Measurements from ENCODE around the gene LCLAT1.

- TF ChIP-seq CTCF (IDR thresholded peaks at IDR 0.05) (no peak), POLR2A (IDR thresholded peaks at IDR 0.05) (no peak), EP300 (IDR thresholded peaks at IDR 0.05) (no peak), POLR2AphosphoS5 (IDR thresholded peaks at IDR 0.05) (no peak)
These were observed 41.1 kb downstream of the LCLAT1 start for GRCh38 chr2:30488012-30488659.

All from suprapubic skin (tissue), 4 donors.